H1 (cell line): ENCODE results near the gene METTL22. TPM values are rescaled to one million over a fixed set of nuclear protein-coding genes. Genes with fewer than 3 reads are reported as not detected.

Source experiments
- CTCF ChIA-PET: fragments of 300-600 bp; sonication (Branson Sonifier 250); formaldehyde crosslinking; loops from one replicate; lab custom pipeline; 2021; ENCODE audit not compliant: partially characterized antibody; lab: Charles Lee
- POLR2A ChIA-PET: fragments of 300-600 bp; sonication (Branson Sonifier 250); formaldehyde crosslinking; loops from one replicate; lab custom pipeline; 2021; ENCODE audit warnings: inconsistent platforms; ENCODE audit not compliant: partially characterized antibody; lab: Charles Lee
- DNase-seq, 2 experiments: peaks; one replicate each; pipeline versions ENCODE4 v3.0.0 to v3.0.0-alpha.2; 2010 to 2022; ENCODE audit warnings: low spot score in 2 of 2, low read depth in 1 of 2, mixed read lengths in 1 of 2
- FAIRE-seq: peaks from 2 replicates; lab custom pipeline; 2011; peaks lifted over from hg19 to GRCh38; lab: Jason Lieb, UNC
- H2AFZ ChIP-seq: 2 replicates; pipeline ENCODE4 v1.8.1; 2012; ENCODE audit warnings: low read length, inconsistent platforms
- H2AK5ac ChIP-seq: 2 replicates; pipeline ENCODE4 v1.6.1; 2013; ENCODE audit warnings: low read depth, low read length
- H2BK120ac ChIP-seq: replicated peaks from 2 replicates; pipeline ENCODE3; 2013; ENCODE audit warnings: low read depth, low read length, inconsistent platforms
- H2BK12ac ChIP-seq: 2 replicates; pipeline ENCODE4 v1.6.1; 2013; ENCODE audit warnings: low read depth, low read length
- H2BK15ac ChIP-seq: 2 replicates; pipeline ENCODE4 v1.6.1; 2013; ENCODE audit warnings: low read length
- H2BK20ac ChIP-seq: 2 replicates; pipeline ENCODE4 v1.6.1; 2013; ENCODE audit warnings: low read length
- H2BK5ac ChIP-seq: 2 replicates; pipeline ENCODE4 v1.6.1; 2013; ENCODE audit warnings: low read depth, low read length
- H3K14ac ChIP-seq: 2 replicates; pipeline ENCODE4 v1.6.1; 2013; ENCODE audit warnings: inconsistent platforms; ENCODE audit not compliant: insufficient read length
- H3K18ac ChIP-seq: 2 replicates; pipeline ENCODE4 v1.6.1; 2013; ENCODE audit warnings: low read length; ENCODE audit errors: extremely low read depth
- H3K23ac ChIP-seq: 2 replicates; pipeline ENCODE4 v1.6.1; 2013; ENCODE audit warnings: inconsistent platforms; ENCODE audit not compliant: insufficient read length
- H3K23me2 ChIP-seq: 2 replicates; pipeline ENCODE4 v1.6.1; 2013; ENCODE audit warnings: low read depth, low read length
- H3K27ac ChIP-seq: 2 replicates; pipeline ENCODE4 v1.6.1; 2011; ENCODE audit warnings: low read depth, low read length, inconsistent platforms
- H3K27me3 ChIP-seq, 4 experiments: replicated peaks in 1 of 4; 1 replicate in 1 of 4; 2 replicates in 3 of 4; pipeline versions ENCODE4 v1.6.1 to v1.8.1; 2011 to 2013; ENCODE audit warnings: low read length in 3 of 4, mild to moderate bottlenecking in 3 of 4, inconsistent platforms in 2 of 4, mixed read lengths in 2 of 4, moderate library complexity in 1 of 4; ENCODE audit not compliant: control insufficient read depth in 3 of 4, insufficient read depth in 3 of 4; ENCODE audit errors: extremely low read depth in 1 of 4
- H3K36me3 ChIP-seq, 4 experiments: 2 replicates each; pipeline versions ENCODE4 v1.6.1 to v1.8.1; 2011 to 2013; ENCODE audit warnings: mild to moderate bottlenecking in 4 of 4, low read length in 3 of 4, moderate library complexity in 2 of 4, control low read depth in 1 of 4, inconsistent platforms in 1 of 4; ENCODE audit not compliant: insufficient read depth in 4 of 4, control insufficient read depth in 2 of 4
- H3K4ac ChIP-seq: replicated peaks from 2 replicates; pipeline ENCODE3; 2013; ENCODE audit warnings: low read length, low read depth, mixed read lengths, inconsistent platforms; ENCODE audit not compliant: insufficient read length
- H3K4me1 ChIP-seq, 4 experiments: replicated peaks in 1 of 4; 1 replicate in 1 of 4; 2 replicates in 3 of 4; pipeline versions ENCODE4 v1.6.1 to v1.8.1; 2011 to 2013; ENCODE audit warnings: low read length in 3 of 4, inconsistent platforms in 2 of 4, mixed read lengths in 1 of 4; ENCODE audit not compliant: insufficient read depth in 4 of 4, control insufficient read depth in 3 of 4
- H3K4me2 ChIP-seq, 2 experiments: 2 replicates each; pipeline versions ENCODE4 v1.6.1 to v1.8.1; 2011 to 2013; ENCODE audit warnings: low read depth in 2 of 2, low read length in 2 of 2, control low read depth in 1 of 2, inconsistent platforms in 1 of 2, mild to moderate bottlenecking in 1 of 2; ENCODE audit not compliant: insufficient read depth in 1 of 2
- H3K4me3 ChIP-seq, 4 experiments: fragments of 200-600, 300-600 bp in 1 of 4; sonication (generic), shearing (Covaris generic), sonication (Bioruptor Twin) in 1 of 4; 2 replicates each; pipeline versions ENCODE4 v1.5.1 to v1.8.1; 2011 to 2016; ENCODE audit warnings: low read length in 4 of 4, low read depth in 3 of 4, control low read depth in 2 of 4, inconsistent platforms in 2 of 4, mild to moderate bottlenecking in 2 of 4, mixed read lengths in 1 of 4, moderate library complexity in 1 of 4; ENCODE audit not compliant: insufficient read depth in 2 of 4; ENCODE audit errors: extremely low read depth in 1 of 4
- H3K56ac ChIP-seq: replicated peaks from 2 replicates; pipeline ENCODE3; 2013; ENCODE audit warnings: low read depth, mild to moderate bottlenecking, mixed read lengths, low read length, inconsistent platforms; ENCODE audit not compliant: insufficient read length
- H3K79me1 ChIP-seq: 2 replicates; pipeline ENCODE4 v1.6.1; 2013; ENCODE audit warnings: low read depth, low read length, control low read depth
- H3K79me2 ChIP-seq, 2 experiments: 2 replicates each; pipeline versions ENCODE4 v1.6.1 to v1.8.1; 2012 to 2013; ENCODE audit warnings: low read length in 2 of 2, mild to moderate bottlenecking in 2 of 2, inconsistent platforms in 1 of 2; ENCODE audit not compliant: insufficient read depth in 2 of 2, control insufficient read depth in 1 of 2
- H3K9ac ChIP-seq, 4 experiments: replicated peaks in 1 of 4; 1 replicate in 1 of 4; 2 replicates in 3 of 4; pipeline versions ENCODE4 v1.6.1 to v1.8.1; 2011 to 2013; ENCODE audit warnings: low read depth in 3 of 4, low read length in 3 of 4, control low read depth in 2 of 4, mild to moderate bottlenecking in 2 of 4, moderate library complexity in 2 of 4, inconsistent platforms in 1 of 4; ENCODE audit errors: extremely low read depth in 1 of 4
- H3K9me3 ChIP-seq, 2 experiments: 2 replicates each; pipeline versions ENCODE4 v1.6.1 to v1.8.1; 2012 to 2013; ENCODE audit warnings: mild to moderate bottlenecking in 2 of 2, moderate library complexity in 2 of 2, control low read depth in 1 of 2, inconsistent platforms in 1 of 2, low read depth in 1 of 2, low read length in 1 of 2, mixed read lengths in 1 of 2; ENCODE audit not compliant: insufficient read depth in 2 of 2
- H4K20me1 ChIP-seq, 2 experiments: replicated peaks in 1 of 2; 2 replicates each; pipeline versions ENCODE3 to v1.8.1; 2011 to 2013; ENCODE audit warnings: inconsistent platforms in 2 of 2, low read length in 2 of 2, mild to moderate bottlenecking in 1 of 2; ENCODE audit not compliant: insufficient read depth in 2 of 2, control insufficient read depth in 1 of 2
- H4K5ac ChIP-seq: 2 replicates; pipeline ENCODE4 v1.6.1; 2013; ENCODE audit warnings: low read length, low read depth, mixed read lengths, inconsistent platforms; ENCODE audit not compliant: insufficient read length
- H4K8ac ChIP-seq: 2 replicates; pipeline ENCODE4 v1.8.0; 2013; ENCODE audit warnings: mild to moderate bottlenecking, moderate library complexity, low read length, inconsistent platforms; ENCODE audit not compliant: insufficient read depth; ENCODE audit errors: extremely low read depth
- H4K91ac ChIP-seq: replicated peaks from 2 replicates; pipeline ENCODE3; 2013; ENCODE audit warnings: low read length, mixed read lengths, inconsistent platforms; ENCODE audit not compliant: insufficient read length
- CHD2 ChIP-seq: IDR thresholded peaks from 2 replicates; pipeline ENCODE4 v1.6.1; 2012; ENCODE audit warnings: low read length, improper control_type of control experiment
- FOSL1 ChIP-seq: IDR thresholded peaks from 2 replicates; pipeline ENCODE4 v1.6.1; 2011; ENCODE audit warnings: mild to moderate bottlenecking, low read depth, low read length, moderate library complexity; ENCODE audit not compliant: insufficient read depth
- GABPA ChIP-seq: IDR thresholded peaks from 2 replicates; pipeline ENCODE4 v1.6.1; 2011; ENCODE audit warnings: mild to moderate bottlenecking, low read length, moderate library complexity, borderline replicate concordance; ENCODE audit not compliant: insufficient read depth
- NANOG ChIP-seq: IDR thresholded peaks from 2 replicates; pipeline ENCODE4 v1.6.1; 2011; ENCODE audit warnings: low read length, low read depth, mild to moderate bottlenecking, inconsistent platforms; ENCODE audit not compliant: insufficient read depth, poor library complexity, severe bottlenecking
- NRF1 ChIP-seq: IDR thresholded peaks from 2 replicates; pipeline ENCODE4 v1.6.1; 2011; ENCODE audit warnings: mild to moderate bottlenecking, low read depth, low read length, improper control_type of control experiment
- RAD21 ChIP-seq, 2 experiments: IDR thresholded peaks in 1 of 2; conservative IDR thresholded peaks in 1 of 2; 2 replicates each; pipeline ENCODE4 v1.6.1; 2011; ENCODE audit warnings: low read depth in 2 of 2, low read length in 2 of 2, improper control_type of control experiment in 1 of 2, inconsistent platforms in 1 of 2, mild to moderate bottlenecking in 1 of 2, moderate library complexity in 1 of 2
- SAP30 ChIP-seq: fragments of 300-600 bp; sonication (generic); IDR thresholded peaks from 2 replicates; pipeline ENCODE4 v1.7.1; 2012; ENCODE audit warnings: low read length, moderate library complexity, mild to moderate bottlenecking, inconsistent platforms; ENCODE audit not compliant: insufficient read depth, insufficient replicate concordance
- SP4 ChIP-seq: IDR thresholded peaks from 2 replicates; pipeline ENCODE4 v1.6.1; 2012; ENCODE audit warnings: low read length, inconsistent platforms
- TCF12 ChIP-seq: IDR thresholded peaks from 2 replicates; pipeline ENCODE4 v1.6.1; 2011; ENCODE audit warnings: low read depth, mild to moderate bottlenecking, low read length
- WGBS, 2 experiments: shearing (Covaris generic) in 1 of 2; methylation state at CpG; one replicate each; pipeline versions ENCODE4 v1.1.6 to v1.1.7; 2013 to 2015; ENCODE audit warnings: low lambda C conversion rate in 2 of 2, mixed read lengths in 2 of 2, inconsistent platforms in 1 of 2, low coverage in 1 of 2, missing lambda C conversion rate in 1 of 2; ENCODE audit not compliant: insufficient replicate concordance in 2 of 2, insufficient coverage in 1 of 2, insufficient read length in 1 of 2; ENCODE audit errors: extremely low coverage in 1 of 2, missing lambda C conversion rate in 1 of 2; 5-methylcytosine and 5-hydroxymethylcytosine counted together
- polyA plus RNA-seq, 7 experiments: library from polyadenylated mRNA; depleted of rRNA in 3 of 7; stranded (reverse) in 5 of 7; unstranded in 2 of 7; fragments of >200 nt in 5 of 7; fragments of 200-250 nt in 2 of 7; gene quantifications; 1 replicate in 5 of 7; 2 replicates in 1 of 7; 4 replicates in 1 of 7; pipeline versions ENCODE4 v1.2.1 to v1.2.3, GENCODE V29; 2011 to 2013; ENCODE audit warnings: missing spikeins in 2 of 7, mixed read lengths in 2 of 7
- total RNA-seq: library from RNA; stranded (reverse); fragmentation: NEBNext Ultra II Directional; extraction: Animal tissue kit (Norgen Biotek cat#: 25700); gene quantifications from 2 replicates; pipeline ENCODE4 v1.2.1, GENCODE V29; 2021

The METTL22 gene
- total and polyA plus RNA-seq, 2 of the 8 experiments (the other 6 are each of a cell fraction or from before 2014, with no cell fraction given), result 56.7 to 85.2 TPM

DNA sequence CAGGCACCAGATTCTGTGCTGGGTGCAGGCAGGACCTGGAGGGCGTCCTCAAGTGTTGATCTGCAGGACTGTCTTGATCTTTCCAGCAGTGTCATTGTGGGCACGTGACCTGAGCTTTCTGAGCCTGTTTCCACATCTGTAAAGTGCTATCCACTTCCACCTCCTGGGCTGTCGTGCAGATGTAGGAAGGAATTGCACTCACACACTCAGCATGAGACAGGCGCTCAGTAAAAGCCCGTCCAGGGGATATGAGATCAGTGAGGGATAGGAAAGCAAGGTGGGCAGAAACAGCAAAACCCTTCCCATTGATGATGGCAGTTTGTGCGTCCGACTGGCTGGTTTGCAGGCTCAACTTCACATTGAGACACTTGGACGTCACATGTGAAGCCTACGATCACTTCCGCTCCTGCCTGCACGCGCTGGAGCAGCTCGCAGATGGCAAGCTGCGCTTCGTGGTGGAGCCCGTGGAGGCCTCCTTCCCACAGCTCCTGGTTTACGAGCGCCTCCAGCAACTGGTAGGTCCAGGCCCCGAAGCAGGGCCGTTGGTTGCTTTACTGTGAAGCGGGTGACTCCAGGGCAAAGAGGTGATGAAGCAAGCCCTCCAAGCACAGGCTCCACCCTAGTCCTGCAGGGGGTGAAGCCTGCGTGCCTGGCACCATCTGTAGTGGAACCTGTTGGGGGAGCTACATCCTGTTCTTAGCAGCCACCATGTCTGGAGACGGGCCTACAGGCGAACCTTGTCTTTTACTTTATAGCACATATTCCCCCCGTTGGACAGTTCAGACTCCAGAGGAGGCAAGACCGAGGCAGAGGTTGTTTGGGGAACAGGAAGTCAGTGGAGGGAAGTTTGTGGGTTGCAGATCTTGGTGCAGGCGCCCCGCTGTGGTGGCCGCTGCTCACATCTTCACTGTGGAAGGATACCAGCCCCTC, 23.0 kb downstream of the METTL22 start:
- DNase-seq (no peak), FAIRE-seq (no peak)
- Histone ChIP-seq H3K9ac (no peak overlapping the region), H3K23ac (no peak overlapping the region), H2BK120ac (no peak overlapping the region), H3K23me2 (no peaks in the 10 kb centered on the region; the same call in 1 of the 2 replicates), H4K91ac (no peak overlapping the region), H3K79me2 (no peaks in the 10 kb centered on the region), H3K27ac (no peak overlapping the region), H3K18ac (no peak overlapping the region), H2BK15ac (no peak overlapping the region), H3K9me3 (no peaks in the 10 kb centered on the region), H3K56ac (no peak overlapping the region), H2BK20ac (no peak overlapping the region), H3K36me3 (peaks cover 34 to 83% (median 71%) of the 10 kb centered on the region in 4 experiments), H4K20me1 (peaks cover 4 to 7% of the 10 kb centered on the region in 2 experiments), H2AFZ (no peak overlapping the region), H4K5ac (no peak overlapping the region), H3K14ac (no peak overlapping the region), H3K4me1 (no peaks in the 10 kb centered on the region), H3K27me3 (no peaks in the 10 kb centered on the region), H4K8ac (no peak overlapping the region; the same call in 1 of the 2 replicates), H3K4me3 (no peak overlapping the region), H3K4me2 (no peak overlapping the region), H2AK5ac (no peak overlapping the region), H2BK12ac (no peak overlapping the region), H2BK5ac (no peak overlapping the region), H3K79me1 (no peaks in the 10 kb centered on the region), H3K4ac (no peak overlapping the region)
- ChIA-PET POLR2A (interaction anchor here (2.6 kb wide), 1 partner anchor 14 kb away, joined by 10 read pairs; no protein-coding TSS in a partner anchor), CTCF (interaction anchor here (0.9 to 7.7 kb wide), 9 partner anchors 8 to 165 kb away, joined by 3 to 63 read pairs (median 5); no protein-coding TSS in a partner anchor)
- 89% methylated on average over 29 of the region's 29 CpGs; no CpG with 5 or more reads in 1 of the 2 experiments for WGBS, 2 experiments
- TF ChIP-seq SAP30 (no peak), SP4 (no peak), TCF12 (no peak), NRF1 (no peak), FOSL1 (no peak), GABPA (no peak), CHD2 (no peak), RAD21 (IDR thresholded peaks at IDR 0.05 in 1 of 2, conservative IDR thresholded peaks at IDR 0.05 in 1 of 2; ENCODE audit: low read depth in 2 of 2, low read length in 2 of 2) (no peak), NANOG (no peak)
